Thyroid gland (tissue), 4 donors: ENCODE measurements around the gene IGF2BP1.

ENCODE experiments used
- POLR2A ChIP-seq, 2 donors: fragments of 450-650 bp; IDR thresholded peaks; one replicate each; pipeline ENCODE4 v1.6.1; 2017; ENCODE audit warnings: antibody characterized with exemption in 2 of 2, mild to moderate bottlenecking in 2 of 2, moderate library complexity in 1 of 2
- TF ChIP-seq, protein P1 (sequence below), 6 experiments: fragments of 200-600 bp in 3 of 6; fragments of 450-650 bp in 3 of 6; sonication (generic) in 3 of 6; IDR thresholded peaks; one replicate each; pipeline ENCODE4 v1.5.1; 2016 to 2019; ENCODE audit warnings: antibody characterized with exemption in 6 of 6, mild to moderate bottlenecking in 2 of 6, inconsistent platforms in 1 of 6, moderate library complexity in 1 of 6

DNA sequence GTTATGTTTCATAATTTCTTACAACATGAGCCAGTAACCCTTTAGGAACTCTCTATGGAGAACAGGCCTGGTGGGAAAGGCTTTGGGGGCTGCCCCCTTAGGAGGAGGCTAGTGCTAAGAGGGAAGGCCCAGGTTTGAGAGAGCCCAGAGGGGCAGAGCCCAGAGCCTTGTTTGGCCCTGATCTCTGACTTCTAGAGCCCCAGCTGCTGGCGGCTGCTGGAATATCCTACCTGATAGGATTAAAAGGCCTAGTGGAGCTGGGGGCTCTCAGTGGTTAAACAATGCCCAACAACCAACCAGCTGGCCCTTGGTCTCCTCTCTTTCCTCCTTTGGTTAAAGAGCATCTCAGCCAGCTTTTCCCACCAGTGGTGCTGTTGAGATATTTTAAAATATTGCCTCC lies 54.1 kb downstream of the IGF2BP1 start:
- TF ChIP-seq, protein P1, sequence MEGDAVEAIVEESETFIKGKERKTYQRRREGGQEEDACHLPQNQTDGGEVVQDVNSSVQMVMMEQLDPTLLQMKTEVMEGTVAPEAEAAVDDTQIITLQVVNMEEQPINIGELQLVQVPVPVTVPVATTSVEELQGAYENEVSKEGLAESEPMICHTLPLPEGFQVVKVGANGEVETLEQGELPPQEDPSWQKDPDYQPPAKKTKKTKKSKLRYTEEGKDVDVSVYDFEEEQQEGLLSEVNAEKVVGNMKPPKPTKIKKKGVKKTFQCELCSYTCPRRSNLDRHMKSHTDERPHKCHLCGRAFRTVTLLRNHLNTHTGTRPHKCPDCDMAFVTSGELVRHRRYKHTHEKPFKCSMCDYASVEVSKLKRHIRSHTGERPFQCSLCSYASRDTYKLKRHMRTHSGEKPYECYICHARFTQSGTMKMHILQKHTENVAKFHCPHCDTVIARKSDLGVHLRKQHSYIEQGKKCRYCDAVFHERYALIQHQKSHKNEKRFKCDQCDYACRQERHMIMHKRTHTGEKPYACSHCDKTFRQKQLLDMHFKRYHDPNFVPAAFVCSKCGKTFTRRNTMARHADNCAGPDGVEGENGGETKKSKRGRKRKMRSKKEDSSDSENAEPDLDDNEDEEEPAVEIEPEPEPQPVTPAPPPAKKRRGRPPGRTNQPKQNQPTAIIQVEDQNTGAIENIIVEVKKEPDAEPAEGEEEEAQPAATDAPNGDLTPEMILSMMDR (IDR thresholded peaks at IDR 0.05): no peak
- TF ChIP-seq POLR2A (IDR thresholded peaks at IDR 0.05): no peak
